Neural cell (in vitro differentiated cells): ENCODE data around the gene RACK1. TPM values are rescaled to one million over a fixed set of nuclear protein-coding genes. Genes with fewer than 3 reads are reported as not detected.

Experiments used
- H2AFZ ChIP-seq: fragments of 200-600, 300-800 bp; sonication (generic), shearing (Covaris generic); 2 replicates; pipeline ENCODE4 v1.6.0; 2014; ENCODE audit warnings: low read depth, mild to moderate bottlenecking, antibody characterized with exemption, low read length, moderate library complexity
- H3F3A ChIP-seq: fragments of 200-600 bp; shearing (Covaris generic); 2 replicates; pipeline ENCODE4 v1.6.1; 2016; ENCODE audit warnings: mild to moderate bottlenecking, moderate library complexity, mixed read lengths, antibody characterized with exemption, low read length; ENCODE audit not compliant: insufficient read depth, poor library complexity, severe bottlenecking
- H3K27ac ChIP-seq: fragments of 200-600, 300-800 bp; sonication (generic), shearing (Covaris generic); 2 replicates; pipeline ENCODE4 v1.5.1; 2014; ENCODE audit warnings: mild to moderate bottlenecking, low read length, moderate library complexity
- H3K27me3 ChIP-seq: fragments of 300-800, 200-600 bp; sonication (generic), shearing (Covaris generic); 2 replicates; pipeline ENCODE4 v1.6.0; 2014; ENCODE audit warnings: mild to moderate bottlenecking, low read depth, low read length, moderate library complexity; ENCODE audit not compliant: insufficient read depth
- H3K36me3 ChIP-seq: fragments of 300-800, 200-600 bp; sonication (generic), shearing (Covaris generic); 2 replicates; pipeline ENCODE4 v1.5.1; 2014; ENCODE audit warnings: mild to moderate bottlenecking, antibody characterized with exemption, low read length, moderate library complexity; ENCODE audit not compliant: insufficient read depth
- H3K4me2 ChIP-seq: fragments of 300-800, 200-600 bp; sonication (generic), shearing (Covaris generic); 2 replicates; pipeline ENCODE4 v1.6.0; 2014; ENCODE audit warnings: mild to moderate bottlenecking, low read length
- H3K4me3 ChIP-seq: fragments of 300-800, 200-600 bp; sonication (generic), shearing (Covaris generic); 2 replicates; pipeline ENCODE4 v1.5.1; 2014; ENCODE audit warnings: mild to moderate bottlenecking, low read length, moderate library complexity
- H3K79me2 ChIP-seq: fragments of 200-600 bp; shearing (Covaris generic); replicated peaks from 2 replicates; pipeline ENCODE4 v1.6.0; 2014; ENCODE audit warnings: mild to moderate bottlenecking, low read length, moderate library complexity; ENCODE audit not compliant: insufficient read depth
- H3K9ac ChIP-seq: fragments of 300-800, 200-600 bp; sonication (generic), shearing (Covaris generic); 2 replicates; pipeline ENCODE4 v1.6.1; 2016; ENCODE audit warnings: mild to moderate bottlenecking, low read length, mixed read lengths
- H3K9me2 ChIP-seq: fragments of 200-600 bp; shearing (Covaris generic); 2 replicates; pipeline ENCODE4 v1.6.1; 2016; ENCODE audit warnings: mild to moderate bottlenecking, low read length, mixed read lengths; ENCODE audit not compliant: insufficient read depth
- H3K9me3 ChIP-seq: fragments of 200-600, 300-800 bp; sonication (generic), shearing (Covaris generic); 2 replicates; pipeline ENCODE4 v1.6.1; 2016; ENCODE audit warnings: mild to moderate bottlenecking, mixed run types, low read length, moderate library complexity, mixed read lengths
- H4K20me1 ChIP-seq: fragments of 200-600 bp; shearing (Covaris generic); 2 replicates; pipeline ENCODE4 v1.6.1; 2016; ENCODE audit warnings: mild to moderate bottlenecking, mixed run types; ENCODE audit not compliant: insufficient read depth
- CTCF ChIP-seq: fragments of 450-650 bp; IDR thresholded peaks from 2 replicates; pipeline ENCODE4 v1.5.1; 2014; ENCODE audit warnings: antibody characterized with exemption, mild to moderate bottlenecking, moderate library complexity; ENCODE audit not compliant: poor library complexity, severe bottlenecking
- EP300 ChIP-seq: fragments of 450-650 bp; conservative IDR thresholded peaks from 2 replicates; pipeline ENCODE4 v1.6.1; 2014; ENCODE audit warnings: antibody characterized with exemption, mild to moderate bottlenecking, moderate library complexity; ENCODE audit not compliant: poor library complexity, severe bottlenecking
- EZH2 ChIP-seq: fragments of 200-600, 300-800 bp; shearing (Covaris generic), sonication (generic); IDR thresholded peaks from 2 replicates; pipeline ENCODE4 v1.6.1; 2014; ENCODE audit warnings: antibody characterized with exemption, low read length, borderline replicate concordance, mild to moderate bottlenecking; ENCODE audit not compliant: insufficient read depth, poor library complexity, severe bottlenecking
- MXI1 ChIP-seq: fragments of 450-650 bp; conservative IDR thresholded peaks from 2 replicates; pipeline ENCODE4 v1.6.1; 2014; ENCODE audit warnings: antibody characterized with exemption, mild to moderate bottlenecking; ENCODE audit not compliant: poor library complexity, severe bottlenecking
- POLR2AphosphoS5 ChIP-seq: IDR thresholded peaks from 2 replicates; pipeline ENCODE4 v1.6.1; 2012
- RAD21 ChIP-seq: fragments of 450-650 bp; conservative IDR thresholded peaks from 2 replicates; pipeline ENCODE4 v1.6.1; 2014; ENCODE audit warnings: antibody characterized with exemption, mild to moderate bottlenecking, moderate library complexity
- REST ChIP-seq: IDR thresholded peaks from 2 replicates; pipeline ENCODE4 v1.6.1; 2012; ENCODE audit warnings: borderline replicate concordance
- SMC3 ChIP-seq: fragments of 450-650 bp; conservative IDR thresholded peaks from 2 replicates; pipeline ENCODE4 v1.6.1; 2014; ENCODE audit warnings: antibody characterized with exemption, mild to moderate bottlenecking, moderate library complexity; ENCODE audit not compliant: poor library complexity
- TAF1 ChIP-seq: IDR thresholded peaks from 2 replicates; pipeline ENCODE4 v1.6.1; 2012; ENCODE audit warnings: low read depth
- polyA plus RNA-seq: library from polyadenylated mRNA; depleted of rRNA; stranded (reverse); fragments of >200 nt; gene quantifications from 2 replicates; pipeline ENCODE4 v1.2.3, GENCODE V29; 2014

The RACK1 gene
- polyA plus RNA-seq, 1 donor from 2014 or later, result 2,178 TPM

DNA sequence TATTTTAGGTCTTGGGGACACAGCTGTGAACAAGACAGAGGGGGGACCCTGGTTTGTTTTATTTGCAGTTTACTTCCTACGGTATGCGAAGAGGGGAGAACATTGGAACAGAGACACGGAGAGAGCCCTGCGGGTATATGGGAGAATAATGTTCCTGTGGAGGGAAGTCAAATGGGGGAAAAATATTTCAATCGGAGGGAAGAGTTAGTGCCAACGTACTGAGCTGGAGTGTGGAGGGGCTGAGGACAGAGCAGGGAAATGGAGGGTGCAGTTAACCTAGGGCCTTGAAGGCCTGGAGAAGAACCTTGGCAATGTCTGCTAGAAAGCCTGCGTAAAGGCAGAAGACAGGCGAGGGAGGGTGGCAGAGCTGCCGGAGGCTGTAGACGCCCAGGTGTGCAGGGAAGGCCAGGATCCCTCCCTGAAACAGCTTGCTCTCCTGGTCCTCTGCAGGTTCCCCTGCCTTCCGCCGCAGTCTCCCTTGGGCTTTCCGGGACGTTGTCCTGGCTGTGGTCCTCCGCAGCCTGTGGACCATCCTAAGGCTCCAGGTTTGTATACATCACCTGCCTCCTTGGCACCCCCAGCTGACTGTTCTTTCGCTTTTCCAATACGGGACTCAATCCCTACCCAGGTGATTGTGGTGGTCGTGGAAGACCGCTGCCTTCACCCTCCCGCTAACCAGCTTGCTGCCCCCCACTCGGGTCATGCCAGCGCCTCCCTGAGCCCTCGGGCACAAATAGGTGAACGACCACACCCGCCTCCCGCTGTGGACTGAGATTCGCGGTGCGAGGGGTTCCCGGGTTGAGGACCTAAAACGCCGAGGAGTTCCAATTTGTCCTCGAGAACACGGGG lies 1.9 kb upstream of the RACK1 start:
- no peaks in the 10 kb centered on the region for H4K20me1 ChIP-seq
- H3K9me3 ChIP-seq, result no peaks in the 10 kb centered on the region
- H3K79me2 ChIP-seq, result peaks cover 76% of the 10 kb centered on the region
- H2AFZ ChIP-seq, result peak overlapping the region; percentile 93
- H3K9ac ChIP-seq, result peak overlapping the region; percentile 97
- peak overlapping the region; percentile 96 for H3K4me3 ChIP-seq
- H3K4me2 ChIP-seq, result peak overlapping the region; percentile 89
- no peaks in the 10 kb centered on the region for H3K9me2 ChIP-seq
- peak overlapping the region; percentile 88 for H3K27ac ChIP-seq
- H3F3A ChIP-seq, result no peaks in the 10 kb centered on the region
- H3K27me3 ChIP-seq, result no peaks in the 10 kb centered on the region
- no peaks in the 10 kb centered on the region for H3K36me3 ChIP-seq
- TF ChIP-seq EP300, result no peak
- TF ChIP-seq CTCF, result no peak
- no peak for TF ChIP-seq POLR2AphosphoS5
- no peak for TF ChIP-seq MXI1
- TF ChIP-seq EZH2, result no peak
- TF ChIP-seq TAF1, result no peak
- no peak for TF ChIP-seq RAD21

DNA sequence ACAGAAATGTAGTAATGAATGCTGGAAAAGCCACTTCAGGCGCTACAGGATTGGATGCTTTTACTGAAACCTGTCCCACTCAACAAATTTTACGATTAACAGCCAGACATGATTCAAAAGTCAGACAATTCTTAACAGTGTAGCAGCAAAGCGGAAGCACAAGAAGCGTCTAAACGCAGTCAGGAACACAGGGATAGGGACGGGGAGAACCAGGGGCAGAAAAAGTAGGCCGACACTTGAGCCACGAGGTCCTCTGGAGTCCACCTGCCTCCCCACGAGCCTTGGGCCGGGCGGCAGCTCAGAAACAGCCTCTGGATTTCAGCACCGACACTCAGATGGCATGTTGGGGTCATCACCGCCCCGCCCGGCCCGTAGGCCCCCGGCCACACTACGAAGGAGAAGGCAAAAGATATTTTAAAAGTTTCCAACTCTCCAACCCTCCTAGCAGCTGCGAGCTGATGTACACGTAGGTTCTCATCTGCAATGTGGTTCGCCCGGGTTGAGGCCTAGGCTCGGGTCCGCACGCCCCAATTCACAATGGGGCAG lies 615 bp downstream of the RACK1 start:
- TF ChIP-seq RAD21, result no peak
- TF ChIP-seq EZH2, result no peak
- no peak for TF ChIP-seq TAF1
- TF ChIP-seq EP300, result no peak
- TF ChIP-seq REST, result no peak
- TF ChIP-seq POLR2AphosphoS5, result no peak
- no peak for TF ChIP-seq SMC3
- TF ChIP-seq CTCF, result no peak
- Histone ChIP-seq H4K20me1 (no peaks in the 10 kb centered on the region), H3F3A (no peaks in the 10 kb centered on the region), H3K36me3 (peaks cover 5% of the 10 kb centered on the region), H3K27ac (peak overlapping the region; percentile 93), H3K4me2 (peak overlapping the region; percentile 85), H3K79me2 (peaks cover 58% of the 10 kb centered on the region), H3K9ac (peak overlapping the region; percentile 74), H3K9me3 (no peaks in the 10 kb centered on the region), H3K27me3 (no peaks in the 10 kb centered on the region), H2AFZ (peak overlapping the region; percentile 11), H3K9me2 (no peaks in the 10 kb centered on the region), H3K4me3 (peak overlapping the region; percentile 96)
